Fibroblast of pulmonary artery (primary cell): ENCODE results near the gene SLC9B1.

Experiments used
- DNase-seq: peaks from one replicate; pipeline ENCODE4 v3.0.0-alpha.2; 2010; ENCODE audit warnings: low read depth
- H3K4me3 ChIP-seq: replicated peaks from 2 replicates; pipeline ENCODE4 v1.5.1; 2011; ENCODE audit warnings: low read depth, mild to moderate bottlenecking, control low read depth, low read length, moderate library complexity
- CTCF ChIP-seq: IDR thresholded peaks from 2 replicates; pipeline ENCODE4 v1.5.1; 2011; ENCODE audit warnings: mild to moderate bottlenecking, control low read depth, low read length, inconsistent platforms; ENCODE audit errors: missing control alignments

SLC9B1 gene

DNA sequence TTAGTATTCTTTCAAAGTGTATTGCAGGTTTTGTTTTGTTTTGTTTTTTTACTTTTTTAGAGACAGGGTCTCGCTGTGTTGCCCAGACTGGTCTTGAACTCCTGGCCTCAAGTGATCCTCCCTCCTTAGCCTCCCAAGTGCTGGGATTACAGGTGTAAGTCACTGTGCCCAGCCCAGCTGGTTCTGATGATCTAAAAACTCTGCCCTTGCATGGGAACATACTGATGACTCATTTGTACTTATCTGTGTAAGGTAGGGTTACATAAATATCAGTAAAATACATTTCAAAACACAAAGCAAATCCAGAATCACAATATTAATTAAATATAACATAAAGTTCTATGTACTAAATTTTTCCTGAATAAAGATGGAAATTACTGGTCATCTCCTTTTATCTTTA is 7.4 kb upstream of the SLC9B1 start:
- no peak overlapping the region for H3K4me3 ChIP-seq
- TF ChIP-seq CTCF, result no peak
- DNase-seq, result no peak

DNA sequence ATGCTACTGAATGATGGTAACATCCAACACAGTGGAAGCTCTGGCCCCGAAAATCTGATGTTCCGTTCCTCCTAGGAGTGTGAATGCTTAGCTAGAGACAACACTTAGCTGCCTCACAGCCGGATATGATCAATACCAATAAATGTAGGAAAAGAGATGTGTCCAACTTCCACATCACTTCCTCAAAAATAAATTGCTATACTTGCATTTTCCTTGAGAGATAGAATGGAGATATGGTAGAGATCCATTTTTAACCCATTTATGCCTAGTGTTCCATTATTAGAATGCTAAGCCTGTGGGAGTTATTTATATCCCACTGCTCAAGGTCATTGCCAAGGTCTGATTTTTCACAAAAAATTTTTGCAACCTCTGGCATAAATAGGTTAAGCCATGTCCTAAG is 5.5 kb upstream of the SLC9B1 start:
- no peak for DNase-seq
- no peak for TF ChIP-seq CTCF
- no peak overlapping the region for H3K4me3 ChIP-seq

DNA sequence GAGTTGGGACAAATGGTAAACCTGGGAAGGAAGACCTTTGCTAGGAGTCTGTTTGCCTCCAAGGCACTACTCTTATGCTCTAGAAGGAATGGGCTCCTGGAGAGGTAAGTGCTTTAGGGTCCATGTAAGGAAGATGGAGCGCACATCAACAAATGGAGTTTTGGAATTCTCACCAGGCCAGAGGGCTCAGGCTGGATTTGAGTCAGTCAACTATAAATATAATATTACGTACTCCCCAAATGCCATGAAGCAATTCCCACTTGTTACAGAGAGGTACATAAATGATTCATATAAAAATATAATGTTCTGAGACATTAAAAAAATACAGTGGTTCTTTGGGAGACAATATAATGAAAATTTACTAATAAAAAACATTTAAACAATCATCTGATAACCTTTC is 1.6 kb upstream of the SLC9B1 start:
- no peak for TF ChIP-seq CTCF
- no peak overlapping the region for H3K4me3 ChIP-seq
- DNase-seq, result no peak

DNA sequence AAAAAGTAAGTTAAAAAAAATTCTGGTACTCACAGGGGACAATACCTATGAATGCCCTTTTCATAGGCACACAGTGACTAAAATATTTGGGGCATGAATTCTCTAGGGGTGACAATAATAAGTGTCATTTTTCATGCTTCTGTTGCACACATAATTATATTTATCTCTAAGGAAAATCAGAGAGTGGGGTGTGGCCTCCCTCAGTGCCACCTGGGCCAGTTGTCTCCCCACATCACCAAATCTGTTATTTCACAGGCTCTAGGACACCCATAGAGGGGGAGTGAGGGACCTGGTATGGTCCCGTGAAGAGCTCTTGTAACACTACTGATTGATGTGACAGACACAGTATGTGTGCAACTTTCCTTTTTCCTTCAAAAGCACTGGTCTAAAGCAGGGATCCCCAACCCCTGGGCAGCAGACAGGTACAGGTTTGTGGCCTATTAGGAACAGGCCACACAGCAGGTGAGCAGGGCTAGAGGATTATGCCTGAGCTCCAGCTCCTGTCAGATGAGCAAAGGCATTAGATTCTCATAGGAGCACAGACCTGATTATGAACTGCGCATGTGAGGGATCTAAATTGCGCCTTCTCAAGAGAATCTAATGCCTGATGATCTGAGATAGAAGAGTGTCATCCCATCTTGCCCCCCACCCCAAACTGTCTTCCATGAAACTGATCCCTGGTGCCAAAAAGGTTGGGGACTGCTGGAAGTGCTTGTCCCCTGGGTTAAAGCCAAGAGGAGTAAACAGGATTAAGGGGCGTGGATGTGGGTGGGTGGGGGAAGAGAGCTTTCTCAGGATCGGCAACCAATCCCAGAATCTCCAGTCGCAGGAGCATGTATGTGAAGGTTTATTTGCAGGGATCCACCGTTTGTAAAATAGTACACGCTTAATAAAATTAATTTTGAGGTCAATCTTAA is 856 bp downstream of the SLC9B1 start:
- DNase-seq, result no peak
- no peak for TF ChIP-seq CTCF
- H3K4me3 ChIP-seq, result peak overlapping the region; percentile 60

DNA sequence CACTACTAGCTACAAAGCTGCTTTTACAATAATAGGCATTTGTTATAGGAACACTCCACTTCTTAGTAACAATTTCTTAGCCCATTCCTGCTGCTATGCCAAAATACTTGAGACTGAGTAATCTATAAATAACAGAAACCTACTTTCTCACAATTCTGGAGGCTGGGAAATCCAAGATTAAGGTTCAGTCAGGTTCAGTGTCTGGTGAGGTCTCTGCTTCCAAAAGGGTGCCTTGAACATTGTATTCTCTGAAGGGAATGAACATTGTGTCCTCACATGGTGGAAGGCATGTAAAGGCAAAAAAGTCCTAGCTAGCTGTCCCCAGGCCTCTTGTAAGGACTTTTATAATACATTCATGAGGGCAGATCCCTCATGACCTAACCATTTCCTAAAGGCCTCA is 7.0 kb downstream of the SLC9B1 start:
- no peak overlapping the region for H3K4me3 ChIP-seq
- no peak for TF ChIP-seq CTCF
- no peak for DNase-seq

- DNase-seq, result peak; percentile 84
- no peak for TF ChIP-seq CTCF
Observed at GRCh38 chr4:103012060-103012459, 7.4 kb downstream of the SLC9B1 start.

More at GRCh38 chr4:103012060-103012459, 7.4 kb downstream of the SLC9B1 start:
- no peak overlapping the region for H3K4me3 ChIP-seq
